Measurements from ENCODE around the gene POLR1E.
"Not testable (repeated sequence)": the region's sequence is repeated elsewhere in the genome, so short reads cannot be mapped to it uniquely, and the experiment has no call there.

DNA sequence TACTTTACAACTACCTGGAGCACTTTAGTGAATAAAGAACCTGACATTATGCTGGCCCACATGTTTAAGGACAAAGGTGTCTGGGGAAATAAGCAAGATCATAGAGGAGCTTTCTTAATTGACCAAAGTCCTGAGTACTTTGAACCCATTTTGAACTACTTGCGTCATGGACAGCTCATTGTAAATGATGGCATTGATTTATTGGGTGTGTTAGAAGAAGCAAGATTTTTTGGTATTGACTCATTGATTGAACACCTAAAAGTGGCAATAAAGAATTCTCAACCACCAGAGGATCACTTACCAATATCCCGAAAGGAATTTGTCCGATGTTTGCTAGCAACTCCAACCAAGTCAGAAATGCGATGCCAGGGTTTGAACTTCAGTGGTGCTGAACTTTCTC, 8.3 kb upstream of the POLR1E start:
- not testable (repeated sequence) for TF ChIP-seq POLR2A (IDR thresholded peaks at IDR 0.05; ENCODE audit: low read depth, low read length); TAF1 (IDR thresholded peaks at IDR 0.05; ENCODE audit: borderline replicate concordance, low read depth, low read length)

Data from GM12892 (cell line).